C4-2B (cell line): ENCODE data around the gene USP11.

ENCODE experiments used
- CTCF ChIP-seq: fragments of 450-650 bp; conservative IDR thresholded peaks from 2 replicates; pipeline ENCODE4 v1.5.1; 2017; ENCODE audit warnings: mild to moderate bottlenecking
- ZFX ChIP-seq: fragments of 450-650 bp; IDR thresholded peaks from 2 replicates; pipeline ENCODE4 v1.6.1; 2017

GRCh38 chrX:47247999-47248320 lies 15.2 kb downstream of the USP11 start:
- TF ChIP-seq CTCF (no peak), ZFX (no peak)
